ENCODE data around the gene LCNL1.

DNA sequence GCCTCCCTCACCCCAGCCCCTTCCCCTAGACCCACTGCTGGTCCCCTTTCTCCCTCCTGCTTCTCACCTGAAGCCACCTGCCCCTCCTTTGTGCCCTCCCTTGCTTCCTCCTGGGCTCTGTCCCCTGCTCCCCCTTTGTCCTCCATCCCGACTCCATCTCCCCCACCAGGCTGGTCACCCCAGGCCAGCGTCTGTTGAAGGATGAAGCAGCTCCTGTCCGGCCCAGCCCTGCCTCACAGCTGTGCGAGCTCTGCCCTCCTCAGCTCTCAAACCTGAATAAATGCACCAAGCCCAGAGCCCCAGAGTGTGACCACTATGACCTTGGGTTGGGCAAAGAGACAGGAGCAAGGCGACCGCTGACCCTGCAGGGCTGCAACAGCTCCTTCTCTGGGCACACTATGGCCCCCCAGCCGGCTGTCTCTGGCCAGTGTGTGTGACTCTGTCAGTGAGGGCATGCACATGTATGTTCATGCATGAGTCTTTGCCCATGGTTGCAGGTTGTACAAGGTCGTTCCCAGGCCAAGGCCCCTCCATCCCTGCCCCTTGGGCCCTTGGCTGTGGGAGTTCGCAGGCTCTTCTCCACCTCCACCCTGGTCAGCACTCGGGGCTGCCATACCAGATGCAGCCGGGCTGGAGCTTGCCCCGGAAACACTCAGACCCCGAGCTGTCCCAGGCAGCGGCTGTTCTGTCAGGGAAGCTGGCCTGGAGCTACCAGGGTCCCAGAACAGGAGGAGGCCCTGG lies 27.4 kb upstream of the LCNL1 start:
- TF ChIP-seq POLR2A (IDR thresholded peaks at IDR 0.05), result no peak
- TF ChIP-seq, protein P1, sequence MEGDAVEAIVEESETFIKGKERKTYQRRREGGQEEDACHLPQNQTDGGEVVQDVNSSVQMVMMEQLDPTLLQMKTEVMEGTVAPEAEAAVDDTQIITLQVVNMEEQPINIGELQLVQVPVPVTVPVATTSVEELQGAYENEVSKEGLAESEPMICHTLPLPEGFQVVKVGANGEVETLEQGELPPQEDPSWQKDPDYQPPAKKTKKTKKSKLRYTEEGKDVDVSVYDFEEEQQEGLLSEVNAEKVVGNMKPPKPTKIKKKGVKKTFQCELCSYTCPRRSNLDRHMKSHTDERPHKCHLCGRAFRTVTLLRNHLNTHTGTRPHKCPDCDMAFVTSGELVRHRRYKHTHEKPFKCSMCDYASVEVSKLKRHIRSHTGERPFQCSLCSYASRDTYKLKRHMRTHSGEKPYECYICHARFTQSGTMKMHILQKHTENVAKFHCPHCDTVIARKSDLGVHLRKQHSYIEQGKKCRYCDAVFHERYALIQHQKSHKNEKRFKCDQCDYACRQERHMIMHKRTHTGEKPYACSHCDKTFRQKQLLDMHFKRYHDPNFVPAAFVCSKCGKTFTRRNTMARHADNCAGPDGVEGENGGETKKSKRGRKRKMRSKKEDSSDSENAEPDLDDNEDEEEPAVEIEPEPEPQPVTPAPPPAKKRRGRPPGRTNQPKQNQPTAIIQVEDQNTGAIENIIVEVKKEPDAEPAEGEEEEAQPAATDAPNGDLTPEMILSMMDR (IDR thresholded peaks at IDR 0.05), result no peak
